Heart left ventricle (tissue), 13 donors: ENCODE data around the gene DCAF10.

Experiments
- CTCF ChIP-seq, 12 donors: fragments of 200-600 bp; sonication (generic) in 4 of 12; IDR thresholded peaks; one replicate each; pipeline versions ENCODE4 v1.5.0 to v1.8.0; 2018 to 2022; ENCODE audit warnings: antibody characterized with exemption in 12 of 12, mild to moderate bottlenecking in 5 of 12
- POLR2A ChIP-seq, 2 donors: fragments of 450-650 bp; IDR thresholded peaks; one replicate each; pipeline ENCODE4 v1.6.1; 2017; ENCODE audit warnings: antibody characterized with exemption in 2 of 2, mild to moderate bottlenecking in 2 of 2, moderate library complexity in 2 of 2
- donor health status: ischemic (EF 13 %, LVEDD 7.1; RV severe dilation, severe dysfunction).
- donor health status: DM: no; HTN: yes; CAD: no.
- donor health status: DM: no; HTN: no; CAD: no.
- donor health status: ischemic (EF 25% LVEDD 6.9; RV normal size, moderate dysfunction).
- donor health status: ischemic (EF 25% LVEDD 5.7; RV mildly dilated, moderate dysfunction).
- donor health status: ischemic (EF 35%, LVEDD 5.7; RV mildly dilated, moderate dysfunction).
- donor health status: nonischemic (EF 11% LVEDD 7.7; RV severe dilation, severe dysfunction).
- donor health status: DM: yes; HTN: yes; CAD: no.
- donor health status: PGD.
- donor health status: ischemic (EF 29% LVEDD 5.4; RV normal size, mild dysfunction).
- donor health status: nonischemic (EF 23%, LVEDD 6.1; RV moderate dilation, normal function).

- no peak for TF ChIP-seq CTCF (IDR thresholded peaks at IDR 0.05)
- no peak for TF ChIP-seq POLR2A (IDR thresholded peaks at IDR 0.05)
These were observed 4.4 kb upstream of the DCAF10 start for GRCh38 chr9:37796232-37796631.
